GM21360 (cell line): ENCODE data around the gene DPH1.
"Not testable (repeated sequence)": the region's sequence is repeated elsewhere in the genome, so short reads cannot be mapped to it uniquely, and the experiment has no call there.

ENCODE experiments used
- ATAC-seq: cut with Tn5 transposase; IDR thresholded peaks from one replicate; pipeline ENCODE4 v1.9.1; 2021; ENCODE audit warnings: mild to moderate bottlenecking, moderate library complexity; ENCODE audit not compliant: unreplicated experiment

DPH1 gene

DNA sequence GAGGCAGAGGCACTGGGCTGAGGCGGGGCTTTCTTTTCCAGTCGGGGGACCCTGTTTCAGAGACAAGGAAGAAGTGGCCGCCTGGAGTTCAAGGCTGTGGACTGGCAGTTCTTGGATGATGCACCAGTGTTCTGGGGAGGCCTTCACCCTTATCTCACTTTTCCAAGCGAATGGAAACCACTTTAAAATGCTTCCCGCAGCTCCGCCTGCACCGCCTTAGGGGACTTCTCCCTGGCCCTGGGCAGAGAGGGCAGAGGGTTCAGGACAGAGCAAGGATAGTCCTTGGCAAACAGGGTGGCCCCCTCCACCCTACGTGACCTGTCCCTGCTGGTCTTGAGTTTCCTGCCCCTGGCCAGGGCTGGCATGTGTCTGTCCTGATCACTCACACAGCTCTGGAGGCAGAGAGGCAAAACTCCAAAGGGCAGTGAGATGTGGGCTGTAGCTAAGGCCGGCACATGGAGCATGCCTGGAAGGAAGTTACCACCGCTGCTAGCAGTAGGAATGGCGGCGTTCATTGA, 25.5 kb upstream of the DPH1 start:
- no peak for ATAC-seq

DNA sequence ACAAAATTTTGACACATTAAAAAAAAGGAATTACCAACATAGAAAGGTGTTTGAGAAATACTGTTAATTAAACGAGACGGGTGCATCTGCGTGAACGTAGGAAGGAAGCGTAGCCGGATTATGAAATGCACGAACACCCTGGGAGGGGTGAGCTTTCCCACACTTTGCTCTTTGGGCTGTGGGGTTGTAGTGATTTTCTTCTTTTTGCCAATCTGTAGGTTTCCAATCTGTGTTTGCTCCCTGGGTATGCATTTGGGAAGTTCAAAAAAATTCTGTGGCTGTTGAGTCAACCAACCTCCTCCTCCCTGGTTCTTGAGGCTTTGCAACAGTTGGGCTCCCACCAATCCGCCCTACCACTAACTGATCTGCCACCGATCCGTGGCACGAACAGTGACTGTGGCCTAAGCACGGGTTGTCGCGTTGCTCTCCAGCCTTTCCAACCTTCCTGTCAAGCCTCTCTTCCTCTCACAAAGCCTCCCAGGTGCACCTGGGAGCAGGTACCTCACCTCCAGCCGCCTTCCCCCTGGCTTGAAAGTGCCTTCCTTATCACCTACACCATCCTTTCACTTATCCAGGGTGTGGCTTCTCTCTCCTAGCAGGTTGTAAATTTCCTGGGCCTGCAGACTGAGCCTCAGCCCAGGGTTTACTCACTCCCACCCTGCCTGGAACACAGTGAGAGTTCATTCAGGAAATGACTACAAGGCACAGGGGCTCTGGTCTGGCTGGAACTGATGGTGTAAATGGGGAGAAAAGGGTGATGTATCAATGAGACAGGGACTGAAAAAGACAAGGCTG, 21.4 kb upstream of the DPH1 start:
- no peak for ATAC-seq

DNA sequence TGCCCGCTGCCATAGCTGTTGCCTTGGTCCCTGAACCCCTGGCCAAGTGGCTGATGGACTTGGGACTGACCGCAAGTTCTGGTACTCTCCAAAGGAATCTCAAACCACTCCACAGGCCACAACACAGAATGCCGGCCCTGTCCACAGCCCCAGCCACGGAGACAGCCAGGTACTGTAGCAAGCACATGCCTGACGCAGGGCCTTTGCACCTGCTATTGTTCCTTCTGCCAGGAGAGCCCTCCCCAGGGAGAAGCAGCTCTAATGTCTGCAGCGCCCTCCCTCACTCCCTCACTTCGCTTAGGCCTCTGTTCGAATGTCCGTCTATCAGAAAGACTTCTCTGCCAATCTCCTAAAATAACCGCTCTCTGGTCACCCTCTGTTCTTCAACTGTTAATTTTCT, 20.2 kb upstream of the DPH1 start:
- ATAC-seq, result no peak

DNA sequence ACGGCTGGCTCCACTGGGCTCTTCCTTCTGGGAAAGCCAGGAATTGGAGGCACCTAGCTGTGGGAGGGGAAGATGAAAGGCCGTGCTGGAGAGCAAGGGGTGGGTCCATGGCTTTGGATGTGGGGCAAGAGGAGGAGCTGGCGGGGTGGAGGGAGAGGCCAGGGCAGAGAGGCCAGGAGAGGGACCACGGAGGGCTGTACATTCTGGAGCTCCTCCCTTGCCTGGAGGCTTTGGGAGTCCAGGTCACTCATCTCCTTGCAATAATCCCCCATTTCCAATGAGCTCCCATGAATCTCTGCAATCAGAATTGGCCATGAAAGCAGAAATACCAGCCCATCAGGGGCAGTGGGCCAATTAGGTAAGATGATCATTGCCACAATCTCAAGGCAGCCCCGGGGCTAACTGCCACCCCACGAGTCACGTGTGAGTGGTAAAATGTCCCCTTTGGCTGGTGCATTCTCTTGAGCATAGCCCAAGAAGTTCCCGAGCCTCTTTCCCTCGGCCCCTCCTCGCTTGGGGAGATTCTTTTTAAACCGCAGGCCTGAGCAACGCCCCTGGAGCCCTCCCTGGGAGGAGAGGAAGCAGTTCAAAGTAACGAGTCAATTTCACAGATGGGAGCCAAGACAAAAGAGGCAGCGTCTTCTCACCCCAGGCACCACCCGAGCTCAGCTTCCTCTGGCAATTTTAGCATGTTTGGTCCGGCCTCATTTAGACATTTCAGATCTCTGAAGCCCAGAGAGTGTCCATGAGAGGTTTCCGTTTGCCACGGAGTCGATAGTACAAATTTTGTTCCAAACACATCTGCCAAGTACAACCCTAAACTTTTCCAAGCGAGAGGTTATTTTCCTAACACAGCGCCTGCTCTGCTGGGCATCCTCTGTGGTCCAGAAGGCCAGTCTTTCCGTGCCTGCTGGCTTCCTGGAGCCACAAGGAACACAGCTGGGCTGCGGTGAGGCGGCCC, 18.3 kb upstream of the DPH1 start:
- no peak for ATAC-seq

DNA sequence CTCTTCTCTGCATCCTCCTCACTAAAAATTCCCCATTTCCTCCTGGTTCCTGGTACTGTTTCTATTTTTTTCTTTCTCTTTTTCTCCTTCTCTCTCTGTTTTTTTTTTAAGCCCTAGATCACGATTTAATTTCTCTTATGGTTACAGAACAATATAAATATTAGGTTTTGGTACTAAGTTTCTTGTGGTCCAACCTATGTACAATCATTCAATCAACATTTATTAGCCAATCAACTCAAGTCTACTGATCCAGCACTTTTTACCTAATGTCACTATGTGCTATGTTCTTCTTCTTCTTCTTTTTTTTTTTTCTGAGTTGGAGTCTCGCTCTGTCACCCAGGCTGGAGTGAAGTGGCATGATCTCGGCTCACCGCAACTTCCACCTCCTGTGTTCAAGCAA, 17.5 kb upstream of the DPH1 start:
- ATAC-seq, result no peak

DNA sequence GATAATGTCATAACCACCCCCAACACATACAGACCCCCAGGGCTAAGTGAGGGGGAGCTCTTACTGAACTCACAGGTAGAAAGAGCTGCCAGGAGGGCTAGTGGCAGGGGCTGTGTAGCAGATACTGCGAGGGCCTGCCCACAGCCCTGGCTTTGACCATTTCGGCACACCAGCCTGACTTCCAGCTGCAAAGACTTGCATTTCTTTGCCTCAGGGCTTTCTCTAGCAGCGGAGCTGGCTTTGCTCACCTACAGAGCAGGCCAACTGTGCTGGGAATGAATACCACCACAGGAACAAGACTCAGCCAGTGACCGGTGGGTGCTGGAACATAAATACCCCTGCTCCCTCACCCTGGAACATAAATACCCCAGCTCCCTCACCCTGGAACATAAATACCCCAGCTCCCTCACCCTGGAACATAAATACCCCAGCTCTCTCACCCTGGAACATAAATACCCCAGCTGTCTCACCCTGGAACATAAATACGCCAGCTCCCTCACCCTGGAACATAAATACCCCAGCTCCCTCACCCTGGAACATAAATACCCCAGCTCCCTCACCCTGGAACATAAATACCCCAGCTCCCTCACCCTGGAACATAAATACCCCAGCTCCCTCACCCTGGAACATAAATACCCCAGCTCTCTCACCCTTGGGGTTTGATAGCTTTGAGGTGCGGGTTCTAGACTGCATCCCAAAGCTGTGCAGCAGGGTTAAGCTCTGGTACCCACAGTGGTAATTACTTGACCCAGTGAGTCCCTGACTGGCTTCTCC, 16.5 kb upstream of the DPH1 start:
- ATAC-seq, result not testable (repeated sequence)

DNA sequence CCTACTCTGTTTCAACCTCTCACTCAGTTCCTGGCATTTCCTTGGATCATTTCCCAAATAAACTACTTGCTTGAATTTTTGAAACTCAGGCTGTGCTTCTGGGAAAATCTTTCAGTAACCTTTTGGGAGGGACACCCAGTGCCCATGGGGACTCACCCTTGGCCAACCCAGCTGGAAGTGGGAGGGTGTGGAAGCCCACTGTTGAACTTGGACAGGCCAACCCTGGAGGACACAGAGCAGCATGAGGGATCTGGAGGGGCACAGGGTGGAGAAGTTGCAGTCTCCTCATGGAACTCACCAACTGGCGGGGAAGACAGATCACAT, 16.0 kb upstream of the DPH1 start:
- ATAC-seq, result no peak

DNA sequence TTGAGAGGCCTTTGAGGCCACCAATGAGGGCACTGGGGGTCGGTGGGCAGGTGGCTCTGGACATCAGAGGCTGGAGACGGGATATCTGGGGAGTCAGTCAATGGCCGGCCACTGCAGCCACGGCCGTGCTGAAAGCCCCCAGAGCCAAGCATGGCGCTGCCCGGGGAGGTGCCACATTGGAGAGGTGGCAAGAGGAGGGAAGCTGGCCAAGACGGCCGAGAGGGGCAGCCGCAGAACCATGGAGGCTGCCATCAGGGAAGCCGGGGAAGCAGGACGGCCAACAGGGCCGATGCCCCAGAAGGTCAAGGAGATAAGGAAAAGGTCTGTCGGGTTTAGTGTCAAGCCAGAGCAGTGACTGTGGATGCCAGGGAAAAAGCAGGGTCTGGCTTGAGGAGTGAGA, 14.6 kb upstream of the DPH1 start:
- ATAC-seq, result no peak

DNA sequence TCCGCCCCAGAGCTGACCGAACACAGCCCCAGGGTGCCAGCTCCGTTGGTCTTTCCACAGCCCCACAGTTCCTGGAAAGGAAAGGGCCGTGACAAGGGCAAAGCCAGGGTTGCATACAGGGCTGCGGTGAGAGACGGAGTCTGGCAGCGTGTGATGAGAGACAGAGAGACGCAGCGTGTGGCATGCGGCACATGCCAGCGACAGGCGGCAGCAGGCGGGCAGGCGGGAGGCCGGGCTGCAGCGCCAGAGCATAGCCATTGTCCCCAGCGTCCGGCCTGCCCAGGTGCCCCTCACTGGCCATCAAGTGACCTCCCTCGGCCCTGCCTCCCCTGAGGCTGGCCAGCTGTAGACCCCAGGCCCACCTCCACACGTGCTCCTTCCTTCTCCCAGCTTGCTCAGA, 13.5 kb upstream of the DPH1 start:
- ATAC-seq, result no peak

DNA sequence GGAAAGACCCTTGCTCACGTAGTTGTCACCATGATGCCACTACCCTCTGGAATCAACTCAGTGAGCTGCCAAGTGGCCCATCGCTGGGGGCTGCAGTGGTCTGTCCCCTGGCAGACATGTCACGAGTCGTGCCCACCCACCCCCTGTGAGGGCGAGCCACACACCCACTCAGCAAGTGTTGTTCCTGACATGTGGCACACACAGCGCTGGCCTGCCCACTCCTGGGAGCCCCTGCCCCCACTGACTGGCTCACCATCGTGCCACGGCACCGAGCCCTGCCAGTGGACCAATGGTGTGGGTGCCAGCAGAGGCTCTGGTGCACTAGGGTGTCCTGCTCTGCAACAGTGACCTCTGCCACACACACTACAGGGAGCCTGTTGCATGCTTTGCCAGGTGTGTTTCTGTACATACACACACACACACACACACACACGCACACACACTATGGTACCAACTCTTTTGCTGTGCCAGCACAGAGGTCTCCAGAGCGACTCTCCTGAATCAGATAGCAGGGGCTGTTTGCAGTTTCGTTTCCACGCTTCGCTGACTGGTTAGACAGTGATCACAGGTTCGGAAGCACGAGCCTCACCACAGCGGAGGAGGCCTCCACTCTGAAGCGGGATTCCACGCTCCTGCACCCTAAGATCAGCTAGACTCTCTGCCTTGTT, 12.5 kb upstream of the DPH1 start:
- ATAC-seq, result no peak

DNA sequence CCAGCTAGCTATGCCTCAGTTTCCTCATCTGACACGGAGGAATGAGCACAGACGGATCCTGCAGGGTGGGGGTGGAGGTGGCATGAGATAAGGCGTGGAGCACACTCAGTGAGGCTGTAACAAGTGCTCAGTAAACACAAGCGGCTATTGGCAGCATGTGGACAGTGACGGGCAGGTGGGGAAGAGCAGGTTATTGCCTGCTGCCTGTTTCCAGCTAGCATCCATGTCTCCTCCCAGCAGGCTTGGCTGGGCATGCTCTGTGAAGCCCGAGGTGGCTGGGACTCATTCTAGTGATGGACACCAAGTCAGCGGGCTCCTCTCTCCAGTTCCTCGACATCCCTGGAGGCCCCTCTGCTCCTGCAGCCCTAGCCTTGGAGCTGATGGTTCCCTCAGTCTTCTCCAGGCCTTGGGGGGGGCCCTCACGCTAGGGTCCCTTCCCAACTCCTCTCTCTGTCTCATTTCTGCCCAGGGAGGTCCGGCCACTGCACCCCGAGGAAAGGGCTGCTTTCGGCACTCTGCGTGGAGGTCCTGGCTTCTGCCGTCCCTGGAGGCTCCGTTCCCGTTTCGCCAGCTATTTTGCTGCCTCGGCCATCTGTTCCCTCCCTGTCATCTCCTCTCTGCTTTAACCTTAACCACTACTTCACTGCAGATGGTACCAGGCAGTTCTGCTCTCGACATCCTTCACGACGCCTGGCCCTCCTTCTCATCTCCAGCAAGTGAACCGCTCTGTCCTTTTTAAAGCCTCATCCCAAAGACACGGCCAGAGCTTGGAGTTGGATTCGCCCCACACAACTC, 11.0 kb upstream of the DPH1 start:
- ATAC-seq, result no peak

DNA sequence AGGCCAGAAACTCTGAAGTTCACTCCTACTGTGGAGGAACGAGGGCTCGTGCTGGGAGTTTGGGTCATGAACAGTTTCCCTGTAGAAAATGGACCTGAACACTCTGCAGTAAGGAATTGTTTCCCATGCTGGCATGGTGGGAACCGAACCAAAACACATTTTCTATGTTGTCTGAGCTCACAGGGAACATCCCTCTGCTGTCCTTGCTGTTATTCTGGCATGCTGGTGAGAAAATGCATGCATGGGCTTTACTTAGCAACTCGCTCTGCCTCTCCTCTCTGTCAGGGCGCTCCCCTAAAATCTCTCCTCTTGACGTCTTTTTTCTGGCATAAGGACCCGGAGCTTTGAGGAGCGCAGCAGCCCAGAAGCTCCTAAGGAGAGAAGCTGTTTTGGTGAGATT, 10.2 kb upstream of the DPH1 start:
- ATAC-seq, result no peak

DNA sequence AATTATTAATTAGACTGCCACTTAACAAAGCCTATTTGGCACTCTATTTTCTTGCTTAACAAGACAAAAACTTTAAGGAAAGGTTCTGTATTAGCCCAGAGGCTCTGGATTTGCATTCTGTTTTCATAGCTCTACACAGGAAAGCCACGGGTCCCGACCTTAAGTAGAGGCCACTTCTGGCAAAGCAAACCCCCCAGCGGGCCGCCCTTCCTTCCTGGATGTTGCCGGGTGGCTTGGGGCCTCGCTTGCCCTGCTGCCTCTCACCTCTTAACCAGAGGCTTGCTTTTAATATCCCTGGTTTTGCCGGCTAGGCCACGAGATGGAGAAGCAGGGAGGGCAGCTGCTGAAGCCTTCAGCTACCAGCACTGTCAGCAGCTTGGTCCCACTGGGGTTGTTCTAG, 9.2 kb upstream of the DPH1 start:
- no peak for ATAC-seq

DNA sequence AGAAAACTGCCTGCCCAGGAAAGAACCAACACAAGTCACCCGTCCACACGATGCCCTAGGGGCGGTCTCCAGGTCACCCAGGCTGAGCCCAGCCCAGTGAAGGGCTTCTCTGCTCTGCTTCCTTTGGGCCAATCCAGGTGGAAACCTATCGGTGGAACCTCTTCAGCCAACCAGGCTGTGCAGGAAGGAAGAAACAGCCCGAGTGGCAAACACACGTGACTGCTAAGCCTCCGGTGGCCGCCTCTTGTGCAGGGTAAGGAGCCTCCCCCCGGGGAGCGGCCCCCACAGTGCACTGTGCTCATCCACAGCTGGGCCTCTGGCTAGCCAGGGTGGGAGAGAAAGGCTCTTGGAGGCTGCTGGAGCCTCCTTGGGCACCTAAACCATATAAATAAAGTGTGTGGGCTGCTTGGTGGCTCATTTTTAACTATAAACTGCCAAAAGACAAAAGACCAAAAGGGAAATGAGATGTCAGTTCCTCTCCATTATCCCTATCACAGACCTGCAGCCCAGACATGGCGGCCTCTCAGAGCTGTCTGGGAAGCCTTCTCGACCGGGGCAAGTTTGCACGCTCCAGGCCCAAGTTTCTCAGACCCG, 7.2 kb upstream of the DPH1 start:
- no peak for ATAC-seq

DNA sequence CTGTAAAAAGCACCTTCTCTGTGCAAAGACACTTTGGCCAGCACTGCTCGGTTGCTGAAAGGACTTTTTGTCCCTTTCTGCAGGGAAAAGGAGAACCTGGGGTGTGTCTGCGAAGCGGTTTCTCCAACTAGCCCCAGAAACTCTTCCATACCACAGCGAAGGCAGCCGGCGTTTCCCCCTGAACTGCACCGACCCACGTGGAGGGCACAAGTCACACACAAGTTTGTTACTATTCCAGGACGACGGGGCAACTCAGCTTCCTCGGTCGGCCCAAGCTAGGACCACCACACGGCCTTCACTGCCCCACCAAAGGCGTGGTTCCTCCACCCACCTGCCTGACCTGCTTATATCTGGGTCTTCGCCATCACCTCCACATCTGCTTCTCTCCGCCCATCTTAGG, 6.7 kb upstream of the DPH1 start:
- no peak for ATAC-seq

DNA sequence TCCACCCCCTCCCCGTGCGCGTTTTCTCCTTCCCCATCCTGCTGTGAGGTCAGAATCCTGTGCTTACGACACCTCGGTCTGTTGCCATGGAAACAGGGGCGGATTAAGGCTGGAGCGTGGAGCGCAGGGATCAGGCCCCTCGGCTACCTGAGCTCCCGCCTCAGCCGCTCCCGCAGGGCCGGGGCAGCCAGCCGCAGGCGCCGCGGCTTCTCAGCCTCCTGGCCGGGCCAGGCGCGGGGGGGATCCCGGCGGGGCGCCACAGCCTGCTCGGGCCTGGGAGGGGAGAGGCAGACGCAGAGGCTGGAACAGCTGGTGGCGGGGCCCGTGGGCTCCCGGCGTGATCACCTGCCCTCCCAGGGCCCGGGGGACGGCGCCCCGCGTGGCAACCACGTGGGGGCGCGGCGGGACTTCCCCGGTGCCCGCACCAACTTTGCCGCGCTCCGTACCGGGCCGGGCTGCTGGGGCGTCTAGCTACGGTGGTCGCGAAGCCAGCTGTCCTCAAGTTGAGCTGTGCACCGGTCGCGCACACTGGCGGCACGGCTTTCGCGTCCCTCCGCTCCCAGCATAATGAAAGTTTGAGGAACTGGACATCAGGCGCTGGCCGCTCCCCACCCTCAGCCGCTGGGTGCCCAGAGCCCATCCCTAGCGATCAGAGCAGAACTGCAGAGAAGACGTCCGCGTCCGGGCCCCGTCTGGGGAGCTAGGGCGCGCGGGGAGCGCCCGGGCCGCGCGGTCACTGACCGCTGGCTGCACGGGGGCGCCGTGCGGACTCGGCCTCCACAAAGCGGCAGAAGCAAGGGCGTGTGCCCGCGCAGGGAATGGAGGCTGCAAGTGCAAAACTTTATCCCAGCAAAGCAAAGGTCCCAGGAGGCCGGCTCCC, 6.0 kb upstream of the DPH1 start:
- ATAC-seq, result no peak

DNA sequence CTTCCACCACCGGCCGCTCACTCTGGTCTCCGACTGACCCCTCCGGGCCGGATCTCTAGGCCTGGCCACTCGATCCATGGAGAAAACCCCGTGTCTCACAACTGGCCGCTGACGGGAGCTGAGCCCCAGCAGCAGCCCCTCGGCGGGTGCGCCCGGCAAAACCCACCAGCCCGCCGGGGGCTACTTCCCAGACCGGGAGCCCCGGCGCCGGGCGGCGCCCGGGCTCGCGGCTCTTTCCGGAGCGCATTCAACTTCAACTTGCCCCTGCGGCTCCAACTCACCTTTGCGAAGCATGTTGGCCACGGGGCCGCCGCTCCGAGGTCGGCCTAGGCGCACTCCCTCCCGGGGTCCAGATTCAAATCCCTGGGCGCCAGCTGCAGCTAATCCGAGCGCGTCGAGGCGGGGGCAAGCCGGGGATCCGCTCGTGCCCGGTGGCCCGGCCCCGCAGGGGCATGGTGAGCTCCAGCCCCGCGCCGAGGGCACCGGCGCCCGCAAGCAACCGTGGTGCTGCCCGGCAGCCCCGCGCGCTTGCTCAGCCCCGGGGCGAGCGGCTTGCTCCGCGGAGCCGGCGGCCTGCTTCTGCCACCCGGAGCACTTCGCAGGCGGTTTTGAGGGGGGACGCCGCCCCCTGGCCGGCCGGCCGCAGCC, 5.3 kb upstream of the DPH1 start:
- ATAC-seq, result no peak

DNA sequence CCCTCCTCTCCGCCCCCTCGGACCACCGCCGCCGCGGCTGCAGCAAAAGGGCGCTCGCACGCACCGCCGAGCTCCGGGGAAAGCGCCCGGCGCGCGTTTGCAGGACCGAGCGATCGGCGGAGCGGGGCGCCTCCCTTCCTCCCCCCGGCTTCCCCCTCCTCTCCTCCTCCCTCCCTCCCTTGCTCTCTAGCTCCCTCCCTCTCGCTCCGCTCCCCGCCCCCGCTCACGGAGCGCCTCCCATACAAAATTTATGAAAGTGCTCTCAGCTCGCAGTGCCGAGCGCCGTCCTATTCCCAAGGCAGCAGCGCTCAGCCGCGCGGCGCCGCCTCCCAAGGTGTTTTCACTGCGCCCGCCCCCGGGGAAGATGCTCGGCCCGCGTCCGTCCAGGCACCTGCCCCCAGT, 4.7 kb upstream of the DPH1 start, which contains the start of gene RTN4RL1:
TSS of gene RTN4RL1 (minus strand) at position 115 of the 402 bp plus-strand sequence. CDS start 469 bp downstream, outside the sequence.
- ATAC-seq, result no peak
